SKM-1 (cell line): ENCODE results near the gene SLC30A4.
A peak's percentile ranks its signal among the peaks of the same experiment; 100 is the strongest.
"Not testable (repeated sequence)": the region's sequence is repeated elsewhere in the genome, so short reads cannot be mapped to it uniquely, and the experiment has no call there.

Experiments used
- DNase-seq: peaks from one replicate; lab custom pipeline; 2025; ENCODE audit not compliant: unreplicated experiment; lab: John Stamatoyannopoulos, UW

Gene SLC30A4

GRCh38 chr15:45522328-45523165 is at the start of gene SLC30A4:
SLC30A4 (minus strand) TSS chr15:45522755; CDS start chr15:45522354, 401 bp downstream.
- DNase-seq: no peak

GRCh38 chr15:45555934-45556608 is 33.5 kb upstream of the SLC30A4 start:
- no peak for DNase-seq

- no peak for DNase-seq
These were observed 29.1 kb upstream of the SLC30A4 start for GRCh38 chr15:45551676-45552075.

GRCh38 chr15:45550436-45550835 is 27.9 kb upstream of the SLC30A4 start:
- DNase-seq: no peak

- DNase-seq: no peak
These were observed 27.1 kb upstream of the SLC30A4 start for GRCh38 chr15:45549541-45550220.

- no peak for DNase-seq
These were observed 26.4 kb upstream of the SLC30A4 start for GRCh38 chr15:45548753-45549520.

GRCh38 chr15:45546789-45547188 is 24.2 kb upstream of the SLC30A4 start:
- DNase-seq: no peak

- DNase-seq: no peak
These were observed 21.9 kb upstream of the SLC30A4 start for GRCh38 chr15:45544266-45545023.

GRCh38 chr15:45543051-45543450 is 20.5 kb upstream of the SLC30A4 start:
- DNase-seq: no peak

GRCh38 chr15:45540531-45540930 is 18.0 kb upstream of the SLC30A4 start:
- DNase-seq: no peak

- DNase-seq: no peak
These were observed 17.1 kb upstream of the SLC30A4 start for GRCh38 chr15:45539680-45540079.

GRCh38 chr15:45536934-45537333 is 14.4 kb upstream of the SLC30A4 start:
- DNase-seq: no peak

- DNase-seq: no peak
These were observed 13.0 kb upstream of the SLC30A4 start for GRCh38 chr15:45535486-45536042.

GRCh38 chr15:45534821-45535220 is 12.3 kb upstream of the SLC30A4 start:
- no peak for DNase-seq

GRCh38 chr15:45532892-45533291 is 10.3 kb upstream of the SLC30A4 start:
- DNase-seq: not testable (repeated sequence)

- no peak for DNase-seq
These were observed 7.1 kb upstream of the SLC30A4 start for GRCh38 chr15:45529613-45530012.

GRCh38 chr15:45527086-45527485 is 4.5 kb upstream of the SLC30A4 start:
- no peak for DNase-seq

- DNase-seq: no peak
These were observed 558 bp upstream of the SLC30A4 start for GRCh38 chr15:45523166-45523460.

GRCh38 chr15:45521596-45522327 is 793 bp downstream of the SLC30A4 start:
- DNase-seq: peak; percentile 33
